ENCODE results near the gene TMEM208.

The TMEM208 gene

GRCh38 chr16:67248401-67249177, 21.7 kb downstream of the TMEM208 start, which contains the start of gene SLC9A5:
SLC9A5 (plus strand) TSS chr16:67248979; CDS start chr16:67249015, 36 bp downstream.
- Mint-ChIP-seq H3K4me1 (peaks cover 49% of the 10 kb centered on the region), H3K36me3 (no peaks in the 10 kb centered on the region), H3K4me3 (peak within 1 kb of the TSS; percentile 77), H3K27me3 (peaks cover 42% of the 10 kb centered on the region), H3K9me3 (no peaks in the 10 kb centered on the region), H3K27ac (peak within 1 kb of the TSS; percentile 53)
- DNase-seq = peak; percentile 60
- CTCF ChIA-PET = interaction anchor here (0.9 to 6.4 kb wide), 7 partner anchors 16 to 235 kb away, joined by 3 to 34 read pairs (median 5); partner anchors contain the start of genes E2F4 and TMEM208

GRCh38 chr16:67249178-67250044, 22.5 kb downstream of the TMEM208 start:
- CTCF ChIA-PET = interaction anchor here (0.9 to 1.7 kb wide), 3 partner anchors 15 to 57 kb away, joined by 3 to 6 read pairs (median 3); partner anchors contain the start of gene E2F4
- H3K36me3 Mint-ChIP-seq = no peaks in the 10 kb centered on the region

GRCh38 chr16:67250045-67250327, 23.1 kb downstream of the TMEM208 start:
- no peak overlapping the region for H3K27ac Mint-ChIP-seq
- DNase-seq = no peak
- H3K36me3 Mint-ChIP-seq = no peaks in the 10 kb centered on the region
- H3K4me1 Mint-ChIP-seq = peaks cover 35% of the 10 kb centered on the region
- peaks cover 42% of the 10 kb centered on the region for H3K27me3 Mint-ChIP-seq
- peak overlapping the region; percentile 63 for H3K4me3 Mint-ChIP-seq
- CTCF ChIA-PET = no interaction called here
- no peaks in the 10 kb centered on the region for H3K9me3 Mint-ChIP-seq

More at GRCh38 chr16:67249178-67250044, 22.5 kb downstream of the TMEM208 start:
- H3K4me1 Mint-ChIP-seq = peaks cover 41% of the 10 kb centered on the region
- no peak for DNase-seq
- H3K27ac Mint-ChIP-seq = peak overlapping the region; percentile 6
- H3K27me3 Mint-ChIP-seq = peaks cover 42% of the 10 kb centered on the region
- peak overlapping the region; percentile 63 for H3K4me3 Mint-ChIP-seq
- no peaks in the 10 kb centered on the region for H3K9me3 Mint-ChIP-seq

GRCh38 chr16:67252609-67253497, 25.9 kb downstream of the TMEM208 start:
- no peaks in the 10 kb centered on the region for H3K9me3 Mint-ChIP-seq
- DNase-seq = no peak
- H3K36me3 Mint-ChIP-seq = no peaks in the 10 kb centered on the region
- CTCF ChIA-PET = interaction anchor here (0.8 kb wide), 1 partner anchor 20 kb away, joined by 4 read pairs; no protein-coding TSS in a partner anchor
- no peak overlapping the region for H3K4me3 Mint-ChIP-seq
- H3K4me1 Mint-ChIP-seq = peaks cover 18% of the 10 kb centered on the region
- no peak overlapping the region for H3K27ac Mint-ChIP-seq
- H3K27me3 Mint-ChIP-seq = peaks cover 43% of the 10 kb centered on the region

GRCh38 chr16:67254801-67255552, 28.0 kb downstream of the TMEM208 start:
- peaks cover 3% of the 10 kb centered on the region for H3K4me1 Mint-ChIP-seq
- no peaks in the 10 kb centered on the region for H3K36me3 Mint-ChIP-seq
- H3K27ac Mint-ChIP-seq = no peak overlapping the region
- H3K27me3 Mint-ChIP-seq = peaks cover 25% of the 10 kb centered on the region
- no peak for DNase-seq
- CTCF ChIA-PET = no interaction called here
- no peaks in the 10 kb centered on the region for H3K9me3 Mint-ChIP-seq
- no peak overlapping the region for H3K4me3 Mint-ChIP-seq

- Mint-ChIP-seq H3K36me3 (no peaks in the 10 kb centered on the region), H3K27me3 (peaks cover 25% of the 10 kb centered on the region), H3K4me3 (no peak overlapping the region), H3K9me3 (no peaks in the 10 kb centered on the region), H3K4me1 (no peaks in the 10 kb centered on the region), H3K27ac (no peak overlapping the region)
- no peak for DNase-seq
- CTCF ChIA-PET = no interaction called here
Measured at GRCh38 chr16:67255553-67256221, 28.8 kb downstream of the TMEM208 start.

- no peaks in the 10 kb centered on the region for H3K36me3 Mint-ChIP-seq
- CTCF ChIA-PET = interaction anchor here (0.7 kb wide), 1 partner anchor 191 kb away, joined by 3 read pairs; no protein-coding TSS in a partner anchor
Measured at GRCh38 chr16:67256701-67257230, 29.8 kb downstream of the TMEM208 start.

GRCh38 chr16:67257486-67258160, 30.7 kb downstream of the TMEM208 start:
- Mint-ChIP-seq H3K4me1 (no peaks in the 10 kb centered on the region), H3K9me3 (no peaks in the 10 kb centered on the region), H3K4me3 (no peak overlapping the region), H3K27me3 (peaks cover 26% of the 10 kb centered on the region), H3K27ac (peak overlapping the region; percentile 2), H3K36me3 (no peaks in the 10 kb centered on the region)
- DNase-seq = no peak
- CTCF ChIA-PET = no interaction called here

More at GRCh38 chr16:67256701-67257230, 29.8 kb downstream of the TMEM208 start:
- Mint-ChIP-seq H3K27ac (no peak overlapping the region), H3K4me1 (no peaks in the 10 kb centered on the region), H3K9me3 (no peaks in the 10 kb centered on the region), H3K4me3 (no peak overlapping the region), H3K27me3 (peaks cover 28% of the 10 kb centered on the region)
- no peak for DNase-seq

GRCh38 chr16:67258161-67258835, 31.4 kb downstream of the TMEM208 start:
- no peaks in the 10 kb centered on the region for H3K36me3 Mint-ChIP-seq
- H3K9me3 Mint-ChIP-seq = no peaks in the 10 kb centered on the region
- H3K27ac Mint-ChIP-seq = no peak overlapping the region
- CTCF ChIA-PET = interaction anchor here (1.0 kb wide), 1 partner anchor 13 kb away, joined by 3 read pairs; no protein-coding TSS in a partner anchor
- no peaks in the 10 kb centered on the region for H3K4me1 Mint-ChIP-seq
- H3K4me3 Mint-ChIP-seq = no peak overlapping the region
- H3K27me3 Mint-ChIP-seq = peaks cover 29% of the 10 kb centered on the region
- no peak for DNase-seq

- peaks cover 41% of the 10 kb centered on the region for H3K27me3 Mint-ChIP-seq
- H3K27ac Mint-ChIP-seq = no peak overlapping the region
- no peak overlapping the region for H3K4me3 Mint-ChIP-seq
- H3K9me3 Mint-ChIP-seq = no peaks in the 10 kb centered on the region
- no peaks in the 10 kb centered on the region for H3K36me3 Mint-ChIP-seq
- CTCF ChIA-PET = interaction anchor here (1.1 to 2.5 kb wide), 11 partner anchors 15 to 307 kb away, joined by 3 to 27 read pairs (median 7); partner anchors contain the start of genes KCTD19 and LRRC36
- no peaks in the 10 kb centered on the region for H3K4me1 Mint-ChIP-seq
- DNase-seq = no peak
Measured at GRCh38 chr16:67259705-67260104, 32.8 kb downstream of the TMEM208 start.

GRCh38 chr16:67260426-67261063, 33.6 kb downstream of the TMEM208 start:
- DNase-seq = peak; percentile 59
- Mint-ChIP-seq H3K27me3 (peaks cover 46% of the 10 kb centered on the region), H3K4me1 (no peaks in the 10 kb centered on the region), H3K36me3 (no peaks in the 10 kb centered on the region), H3K4me3 (no peak overlapping the region), H3K9me3 (no peaks in the 10 kb centered on the region), H3K27ac (no peak overlapping the region)
- CTCF ChIA-PET = interaction anchor here (0.6 to 2.5 kb wide), 25 partner anchors 11 to 254 kb away, joined by 3 to 27 read pairs (median 4); partner anchors contain the start of genes FHOD1, KCTD19, LRRC36 and TPPP3

Data from activated naive CD4-positive, alpha-beta T cell treated with anti-CD3 and anti-CD28 coated beads, Interleukin-2, amount 10 ng/mL, durations not matched to agents 7 days and 5 days (primary cell).